ENCODE data around the gene PDS5B. TPM values are rescaled to one million over a fixed set of nuclear protein-coding genes. Genes with fewer than 3 reads are reported as not detected.
A peak's percentile ranks its signal among the peaks of the same experiment; 100 is the strongest.

The PDS5B gene
- total RNA-seq, 1 donor from 2014 or later: 19.6 TPM

- H3K27me3 ChIP-seq (ENCODE audit: control insufficient read depth, insufficient read depth, low read length): no peaks in the 10 kb centered on the region
- no peak for DNase-seq (ENCODE audit: low read depth)
- no peaks in the 10 kb centered on the region for H3K36me3 ChIP-seq (ENCODE audit: control insufficient read depth, insufficient read depth, low read length)
- TF ChIP-seq CTCF (IDR thresholded peaks at IDR 0.05; ENCODE audit: insufficient read depth, low read length, poor library complexity, severe bottlenecking): no peak
- no peak overlapping the region for H3K4me3 ChIP-seq (ENCODE audit: low read depth, low read length)
These were observed 74.0 kb downstream of the PDS5B start for GRCh38 chr13:32660227-32660626.

- DNase-seq (ENCODE audit: low read depth): no peak
- TF ChIP-seq CTCF (IDR thresholded peaks at IDR 0.05; ENCODE audit: insufficient read depth, low read length, poor library complexity, severe bottlenecking): no peak
- Histone ChIP-seq H3K4me3 (ENCODE audit: low read depth, low read length) (no peak overlapping the region), H3K36me3 (ENCODE audit: control insufficient read depth, insufficient read depth, low read length) (no peaks in the 10 kb centered on the region), H3K27me3 (ENCODE audit: control insufficient read depth, insufficient read depth, low read length) (no peaks in the 10 kb centered on the region)
These were observed 75.4 kb downstream of the PDS5B start for GRCh38 chr13:32661685-32662084.

GRCh38 chr13:32663660-32664059, 77.4 kb downstream of the PDS5B start:
- Histone ChIP-seq H3K27me3 (ENCODE audit: control insufficient read depth, insufficient read depth, low read length) (no peaks in the 10 kb centered on the region), H3K36me3 (ENCODE audit: control insufficient read depth, insufficient read depth, low read length) (no peaks in the 10 kb centered on the region), H3K4me3 (ENCODE audit: low read depth, low read length) (no peak overlapping the region)
- DNase-seq (ENCODE audit: low read depth): no peak
- TF ChIP-seq CTCF (IDR thresholded peaks at IDR 0.05; ENCODE audit: insufficient read depth, low read length, poor library complexity, severe bottlenecking): no peak

GRCh38 chr13:32666990-32667571, 80.8 kb downstream of the PDS5B start:
- H3K36me3 ChIP-seq (ENCODE audit: control insufficient read depth, insufficient read depth, low read length): no peaks in the 10 kb centered on the region
- no peak for TF ChIP-seq CTCF (IDR thresholded peaks at IDR 0.05; ENCODE audit: insufficient read depth, low read length, poor library complexity, severe bottlenecking)
- H3K4me3 ChIP-seq (ENCODE audit: low read depth, low read length): no peak overlapping the region
- DNase-seq (ENCODE audit: low read depth): no peak
- H3K27me3 ChIP-seq (ENCODE audit: control insufficient read depth, insufficient read depth, low read length): no peaks in the 10 kb centered on the region

GRCh38 chr13:32669030-32669646, 82.9 kb downstream of the PDS5B start:
- H3K27me3 ChIP-seq (ENCODE audit: control insufficient read depth, insufficient read depth, low read length): no peaks in the 10 kb centered on the region
- no peak overlapping the region for H3K4me3 ChIP-seq (ENCODE audit: low read depth, low read length)
- TF ChIP-seq CTCF (IDR thresholded peaks at IDR 0.05; ENCODE audit: insufficient read depth, low read length, poor library complexity, severe bottlenecking): peak; percentile 70
- peaks cover 2% of the 10 kb centered on the region for H3K36me3 ChIP-seq (ENCODE audit: control insufficient read depth, insufficient read depth, low read length)
- DNase-seq (ENCODE audit: low read depth): peak; percentile 16

- TF ChIP-seq CTCF (IDR thresholded peaks at IDR 0.05; ENCODE audit: insufficient read depth, low read length, poor library complexity, severe bottlenecking): no peak
- DNase-seq (ENCODE audit: low read depth): no peak
- H3K36me3 ChIP-seq (ENCODE audit: control insufficient read depth, insufficient read depth, low read length): peaks cover 2% of the 10 kb centered on the region
- no peaks in the 10 kb centered on the region for H3K27me3 ChIP-seq (ENCODE audit: control insufficient read depth, insufficient read depth, low read length)
- H3K4me3 ChIP-seq (ENCODE audit: low read depth, low read length): no peak overlapping the region
These were observed 88.3 kb downstream of the PDS5B start for GRCh38 chr13:32674503-32674902.
